HK-2 (cell line): Measurements from ENCODE around the gene JMJD4.
"Not testable (repeated sequence)": the region's sequence is repeated elsewhere in the genome, so short reads cannot be mapped to it uniquely, and the experiment has no call there.

Source experiments
- DNase-seq: peaks from one replicate; pipeline ENCODE4 v3.0.0-alpha.2; 2018; ENCODE audit not compliant: unreplicated experiment

JMJD4 gene

DNA sequence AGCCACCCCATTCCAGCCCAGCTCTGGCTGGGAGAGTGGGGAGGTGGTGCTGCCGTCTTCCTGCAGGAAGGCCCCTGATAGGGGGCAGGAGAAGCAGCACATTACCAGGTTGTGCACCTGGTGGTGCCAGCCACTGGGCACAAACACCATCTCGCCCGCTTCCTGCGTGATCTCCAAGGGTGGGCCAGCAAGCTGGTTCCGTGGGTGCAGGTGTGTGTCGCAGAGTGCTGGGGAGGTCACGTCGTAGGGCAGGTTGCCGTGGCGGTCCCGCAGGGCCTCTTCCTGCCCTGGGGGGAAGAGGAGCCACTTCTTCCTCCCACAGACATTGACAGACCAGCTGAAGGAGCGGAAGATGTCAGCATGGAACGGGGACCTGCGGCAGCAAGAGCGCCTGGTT lies 1.8 kb downstream of the JMJD4 start:
- no peak for DNase-seq

DNA sequence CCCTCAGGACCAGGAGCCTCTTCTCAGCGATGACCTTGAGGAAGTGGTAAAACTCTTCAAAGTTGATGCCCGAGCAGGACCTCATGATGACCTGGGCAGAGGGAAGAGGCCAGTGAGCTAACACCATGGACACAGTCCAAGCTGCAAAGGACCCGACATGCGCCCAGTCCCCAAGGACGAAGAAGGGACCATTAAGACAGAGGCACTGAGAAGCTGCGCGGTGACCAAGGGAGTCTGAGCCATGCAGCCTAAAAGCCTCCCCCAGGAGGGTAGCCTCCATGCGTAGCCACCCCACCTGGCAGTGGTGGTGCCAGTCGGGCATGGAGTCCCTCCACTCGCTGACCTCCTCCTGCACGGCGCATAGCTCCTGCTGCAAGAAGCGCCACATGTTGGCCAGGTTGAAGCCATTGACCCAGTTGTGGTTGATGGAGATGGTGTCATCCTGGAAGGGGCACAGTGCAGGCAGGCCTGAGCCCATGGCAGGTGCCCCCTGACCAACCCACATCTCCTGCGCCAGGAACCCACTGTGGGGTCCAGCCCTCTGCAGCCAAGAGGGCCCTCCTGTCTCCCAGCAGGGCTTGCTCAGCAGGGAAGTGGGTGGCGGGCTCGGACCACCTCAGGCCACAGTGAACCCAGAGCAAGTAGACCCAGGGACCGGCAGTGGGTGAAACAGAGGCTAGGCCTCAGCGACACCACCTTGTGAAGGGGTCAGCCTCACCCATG lies 2.4 kb downstream of the JMJD4 start:
- DNase-seq, result no peak

DNA sequence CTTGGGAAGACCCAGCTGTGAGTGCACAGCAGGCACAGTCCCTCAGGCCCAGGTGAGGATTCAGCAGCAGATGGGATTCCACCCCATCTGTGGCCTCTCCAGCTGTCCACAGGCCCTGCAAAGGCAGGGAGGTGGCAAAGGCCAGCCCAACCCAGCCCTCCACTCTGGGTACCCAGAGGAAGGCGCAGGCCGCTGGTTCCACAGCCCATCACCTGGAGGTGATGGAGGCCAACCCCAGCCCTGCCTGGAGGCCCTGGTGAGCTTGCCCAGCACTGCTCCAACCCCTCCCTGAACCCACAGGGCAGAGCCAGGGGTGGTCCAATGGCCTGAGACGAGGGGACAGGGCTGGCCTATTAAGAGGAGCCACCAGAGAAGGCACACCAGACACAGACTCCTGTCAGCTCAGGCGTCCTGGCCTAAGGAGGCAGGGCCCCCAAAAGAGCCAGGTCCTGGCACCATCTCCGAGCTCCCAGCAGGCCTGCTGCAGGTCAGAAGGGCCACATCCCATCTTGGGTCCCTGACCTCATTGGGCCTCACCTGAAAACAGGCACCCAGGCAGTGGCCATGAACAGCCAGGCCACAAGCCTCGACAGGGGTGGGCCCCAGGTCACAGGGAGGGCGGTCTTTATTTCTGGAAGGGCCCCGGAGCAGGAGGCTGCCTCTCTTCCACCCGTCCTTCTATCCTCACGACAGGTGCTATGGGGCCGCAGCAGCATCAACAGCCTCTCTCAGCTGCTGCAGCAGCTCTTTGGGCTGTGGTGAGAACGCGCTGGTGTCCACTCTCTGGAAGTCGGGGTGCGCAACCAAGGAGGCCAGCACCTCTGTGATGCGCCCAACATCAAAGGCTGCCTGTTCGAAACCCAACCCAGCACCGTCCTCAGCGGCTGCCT lies 3.2 kb downstream of the JMJD4 start:
- DNase-seq, result no peak

GRCh38 chr1:227731241-227731677 lies 3.8 kb downstream of the JMJD4 start:
- DNase-seq, result no peak

DNA sequence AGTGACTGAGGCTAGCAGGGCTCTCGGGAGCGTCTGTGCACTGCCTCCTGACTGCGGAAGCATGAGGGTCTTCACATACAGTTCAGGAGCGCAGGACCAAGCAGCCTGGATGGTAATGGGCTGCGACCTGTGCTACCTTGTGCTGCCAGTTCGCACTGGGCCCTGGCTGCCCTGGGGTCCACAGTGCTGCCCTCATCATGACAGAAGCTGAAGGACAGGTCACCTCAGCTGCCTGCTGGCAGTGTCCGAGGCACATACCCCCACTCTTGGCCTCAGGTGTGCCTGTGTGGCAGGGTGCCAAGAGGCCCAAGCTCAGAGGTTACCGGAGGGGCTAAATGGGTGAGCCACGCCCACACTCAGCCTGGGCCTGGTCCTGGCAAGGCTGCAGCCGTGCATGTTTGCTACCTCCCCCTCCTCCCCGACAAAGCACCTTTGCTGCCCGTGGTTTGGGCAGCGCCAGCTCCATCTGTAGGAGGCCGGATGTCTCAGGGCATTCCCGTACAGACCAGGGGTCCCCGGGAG lies 4.4 kb downstream of the JMJD4 start:
- DNase-seq, result no peak

DNA sequence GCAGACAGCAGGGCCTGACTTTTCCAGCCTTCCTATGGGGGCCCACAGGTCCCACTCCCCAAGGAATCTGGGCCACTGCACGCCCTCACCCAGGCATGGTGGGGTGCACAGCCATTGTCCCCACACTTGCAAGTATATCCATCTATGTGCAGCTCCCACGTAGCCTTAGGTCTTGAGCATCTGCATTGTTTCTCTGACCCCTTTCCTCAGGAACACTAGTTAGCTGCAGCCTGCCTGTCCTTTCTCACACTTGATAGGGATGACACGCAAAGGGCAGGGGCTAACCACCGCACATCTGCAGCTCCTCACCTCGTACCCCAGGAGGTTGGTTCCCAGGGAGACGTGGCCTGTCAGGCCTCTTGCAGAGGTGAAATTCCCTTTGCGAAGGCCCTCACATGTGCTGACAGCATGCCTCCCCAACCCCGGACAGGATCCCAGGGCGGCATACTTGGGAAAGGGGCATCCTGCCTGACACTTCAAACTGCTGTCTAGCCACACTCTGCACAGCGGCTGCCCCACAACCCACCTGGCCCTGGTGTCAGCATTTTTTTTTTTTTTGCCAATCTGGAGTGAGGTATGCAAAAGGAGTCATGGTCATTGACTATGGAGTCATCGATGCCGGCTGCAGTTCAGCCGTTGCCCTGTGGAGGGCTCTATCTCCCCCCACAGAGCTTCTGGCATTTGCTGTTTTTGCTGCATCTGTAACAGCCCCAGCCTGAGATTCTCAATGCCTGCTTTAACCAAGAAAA lies 5.0 kb downstream of the JMJD4 start:
- peak; percentile 49 for DNase-seq

DNA sequence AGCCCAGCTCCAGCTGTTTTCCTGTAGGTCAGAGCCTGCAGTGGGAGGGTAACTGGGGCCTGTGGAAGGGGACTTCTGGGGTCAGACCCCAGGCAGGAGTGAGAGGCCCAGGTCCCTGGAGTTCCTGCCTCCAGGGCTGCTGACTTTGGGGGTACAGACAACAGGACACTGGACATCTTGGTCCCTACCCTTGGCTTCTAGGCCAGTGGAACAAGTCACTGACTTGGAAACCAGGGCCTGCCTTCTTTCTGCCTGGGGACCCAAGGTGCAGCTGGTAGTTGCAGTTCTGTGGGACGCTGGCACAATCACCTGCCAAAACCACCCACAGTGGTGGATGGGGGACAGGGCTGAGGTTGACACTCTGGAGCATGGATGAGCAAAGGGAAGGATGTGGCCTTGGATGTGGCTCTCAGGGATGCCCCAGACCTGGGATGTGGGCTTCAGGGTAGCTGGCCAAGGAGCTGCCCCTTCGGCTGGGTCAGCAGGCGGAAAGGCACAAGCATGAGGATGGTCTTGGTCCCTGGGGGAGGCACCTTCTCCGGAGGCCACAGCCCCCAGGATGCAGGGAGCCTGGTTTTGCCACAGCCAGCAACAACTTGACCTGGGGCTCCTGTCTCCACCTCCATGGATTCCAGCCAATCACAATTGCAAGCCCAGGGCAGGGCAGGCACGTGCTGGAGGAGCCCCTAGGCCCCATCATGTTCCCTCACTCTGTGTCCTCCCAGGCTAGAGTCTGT lies 5.8 kb downstream of the JMJD4 start:
- DNase-seq, result peak; percentile 37

DNA sequence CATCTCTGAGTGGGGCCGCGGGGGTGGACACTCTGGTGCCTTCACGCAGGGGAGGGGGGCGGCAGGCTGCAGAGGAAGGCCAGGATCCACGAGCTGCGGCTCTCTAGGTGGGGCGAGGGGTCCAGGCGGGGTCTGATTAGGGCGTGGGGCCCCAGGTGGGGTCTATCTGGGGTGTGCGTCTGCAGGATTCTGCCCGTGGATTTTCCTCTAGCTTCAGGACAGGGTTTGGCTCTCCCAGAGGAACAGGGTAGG lies 6.3 kb downstream of the JMJD4 start:
- no peak for DNase-seq

DNA sequence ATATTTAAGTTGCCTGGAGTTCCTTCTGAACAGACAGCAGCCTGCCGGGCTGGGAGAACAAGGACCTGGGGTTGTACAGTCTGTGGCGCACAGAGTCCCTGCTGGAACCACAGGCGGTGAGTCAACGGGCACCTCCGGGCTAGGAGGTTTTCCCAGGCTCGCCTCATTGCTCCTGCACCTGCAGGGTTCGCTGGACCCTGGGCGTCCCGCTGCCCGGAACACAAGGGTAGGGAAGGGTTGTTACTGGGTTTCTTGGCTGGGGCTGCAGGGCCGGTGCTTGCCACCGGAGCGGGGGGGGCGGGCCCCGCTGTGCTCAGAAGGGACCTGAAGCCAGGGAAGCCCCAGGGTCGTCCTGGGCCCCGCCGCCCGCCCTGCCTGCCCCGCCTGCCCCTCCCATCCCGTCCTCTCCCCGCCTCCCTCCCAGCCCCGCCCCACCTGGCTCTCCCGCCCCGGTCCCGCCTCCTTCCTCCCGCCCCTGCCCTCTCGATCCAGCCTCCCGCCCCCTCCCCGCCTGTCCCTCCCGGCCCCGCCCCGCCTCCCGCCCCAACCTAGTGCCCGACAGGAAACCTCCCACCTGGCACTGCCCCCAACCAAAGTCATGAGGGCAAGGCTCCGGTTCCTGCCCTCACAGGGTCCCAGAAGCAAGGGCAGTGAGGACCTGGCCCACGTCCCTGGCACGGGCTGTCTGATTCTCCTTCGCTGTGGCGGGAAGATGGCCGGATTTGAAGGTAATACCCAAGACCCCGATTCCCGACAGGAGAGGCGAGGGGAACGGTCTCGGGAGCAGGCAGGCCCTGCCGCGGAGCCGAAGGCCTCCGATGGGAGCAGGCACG lies 6.8 kb downstream of the JMJD4 start:
- DNase-seq, result peak; percentile 91

- no peak for DNase-seq
These were observed 8.0 kb downstream of the JMJD4 start for GRCh38 chr1:227726924-227727599.

DNA sequence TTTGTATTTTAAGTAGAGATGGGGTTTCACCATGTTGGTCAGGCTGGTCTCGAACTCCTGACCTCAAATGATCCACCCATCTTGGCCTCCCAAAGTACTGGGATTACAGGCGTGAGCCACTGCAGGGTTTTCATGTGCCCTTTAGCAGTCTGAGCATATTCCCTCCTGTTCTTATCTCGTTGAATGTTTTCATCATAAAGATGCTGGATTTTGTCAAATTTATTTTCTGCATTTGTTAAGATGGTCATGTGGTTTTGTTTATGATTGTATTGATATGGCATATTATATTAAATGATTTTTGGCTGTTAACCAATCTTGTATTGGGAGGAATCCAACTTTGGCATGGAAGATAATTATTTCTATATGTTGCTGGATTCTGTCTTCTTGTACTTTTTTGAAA lies 8.8 kb downstream of the JMJD4 start:
- no peak for DNase-seq

GRCh38 chr1:227725046-227725445 lies 10.1 kb downstream of the JMJD4 start:
- no peak for DNase-seq

- no peak for DNase-seq
These were observed 11.6 kb downstream of the JMJD4 start for GRCh38 chr1:227723474-227723873.

DNA sequence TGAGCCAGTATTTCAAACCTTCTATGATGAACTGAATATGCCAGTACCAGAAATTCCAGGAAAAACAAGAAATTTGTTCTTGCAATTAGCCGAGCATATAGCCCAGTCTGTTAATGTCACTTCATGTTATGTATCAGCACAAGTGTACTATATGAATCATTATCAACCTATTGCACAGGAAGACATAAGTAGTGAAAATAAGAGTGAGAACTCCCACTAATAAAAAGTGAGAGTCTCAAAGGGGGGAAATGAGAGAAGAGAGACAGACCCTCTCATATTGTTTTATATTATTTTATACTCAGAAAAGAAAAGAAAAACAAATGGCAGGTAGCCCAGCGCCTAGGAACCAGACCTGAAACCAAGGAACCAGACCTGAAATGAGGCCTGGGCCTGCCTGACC lies 16.2 kb downstream of the JMJD4 start:
- no peak for DNase-seq

DNA sequence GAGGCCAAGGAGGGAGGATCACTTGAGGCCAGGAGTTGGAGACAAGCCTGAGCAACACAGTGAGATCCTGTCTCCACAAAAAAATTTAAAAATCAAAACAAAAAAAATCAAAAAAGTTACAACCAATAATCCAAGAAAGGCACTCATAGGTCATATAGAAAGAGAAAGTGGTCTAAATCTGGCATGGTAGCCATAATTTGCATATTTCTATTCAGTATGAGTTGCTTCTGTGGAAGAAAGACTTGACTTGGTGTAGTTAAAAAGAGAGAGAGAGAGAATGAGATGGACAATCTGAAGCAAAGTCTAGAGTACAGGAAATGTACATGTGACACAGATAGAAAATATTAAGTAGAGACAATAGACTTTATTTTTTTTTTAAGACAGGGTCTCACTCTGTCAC lies 22.5 kb downstream of the JMJD4 start:
- DNase-seq, result no peak

DNA sequence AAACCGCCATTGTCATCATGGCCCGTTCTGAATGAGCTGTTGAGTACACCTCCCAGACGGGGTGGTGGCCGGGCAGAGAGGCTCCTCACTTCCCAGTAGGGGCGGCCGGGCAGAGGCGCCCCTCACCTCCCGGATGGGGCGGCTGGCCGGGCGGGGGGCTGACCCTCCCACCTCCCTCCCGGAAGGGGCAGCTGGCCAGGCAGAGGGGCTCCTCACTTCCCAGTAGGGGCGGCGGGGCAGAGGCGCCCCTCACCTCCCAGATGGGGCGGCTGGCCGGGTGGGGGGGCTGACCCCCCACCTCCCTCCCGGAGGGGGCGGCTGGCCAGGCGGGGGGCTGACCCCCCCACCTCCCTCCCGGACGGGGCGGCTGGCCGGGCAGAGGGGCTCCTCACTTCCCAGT lies 24.6 kb downstream of the JMJD4 start:
- DNase-seq, result not testable (repeated sequence)

GRCh38 chr1:227709451-227709850 lies 25.7 kb downstream of the JMJD4 start:
- DNase-seq, result no peak

DNA sequence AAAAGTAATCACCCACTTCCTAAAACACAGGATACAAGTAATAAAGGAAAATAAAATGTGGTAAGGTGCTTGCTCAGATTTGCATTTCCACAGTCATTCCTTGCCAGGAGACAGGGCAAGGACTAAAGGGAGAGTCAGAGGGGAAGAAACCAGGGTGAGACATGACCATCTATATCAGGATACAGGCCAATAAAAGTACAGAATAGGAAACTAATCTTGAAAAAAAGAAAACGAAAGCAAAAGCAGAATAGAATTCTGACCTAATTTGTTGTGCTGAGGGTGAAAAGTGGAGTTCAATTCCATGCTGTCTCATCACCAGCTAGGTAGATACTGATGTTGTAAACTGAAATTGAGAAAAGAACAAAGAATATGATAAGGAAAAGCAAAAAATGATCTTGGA lies 27.3 kb downstream of the JMJD4 start:
- no peak for DNase-seq

GRCh38 chr1:227701631-227702030 lies 33.5 kb downstream of the JMJD4 start:
- DNase-seq, result not testable (repeated sequence)

- no peak for DNase-seq
These were observed 37.7 kb downstream of the JMJD4 start for GRCh38 chr1:227697321-227697864.
